ENCODE data around the gene ZNF780B.

DNA sequence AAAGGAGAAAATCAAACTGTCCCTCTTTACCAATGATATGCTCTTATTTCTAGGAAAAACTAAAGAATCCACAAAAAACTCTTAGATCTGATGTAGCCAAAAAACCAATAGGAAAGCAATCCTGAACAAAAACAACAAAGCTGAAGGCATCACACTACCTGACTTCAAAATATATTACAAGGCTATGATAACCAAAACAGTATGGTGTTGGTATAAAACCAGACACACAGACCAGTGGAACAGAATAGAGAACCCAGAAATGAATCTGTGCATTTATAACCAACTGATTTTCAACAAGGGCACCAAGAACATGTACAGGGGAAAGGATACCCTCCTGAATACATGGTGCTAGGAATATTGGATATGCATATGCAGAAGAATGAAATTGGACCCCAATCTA, 68.9 kb downstream of the ZNF780B start:
- TF ChIP-seq EZH2 (IDR thresholded peaks at IDR 0.05; ENCODE audit: insufficient read depth, poor library complexity, severe bottlenecking) = no peak
- TF ChIP-seq EZH2phosphoT487 (IDR thresholded peaks at IDR 0.05; ENCODE audit: insufficient read depth, low read depth) = no peak

Measured in GM23248 (cell line).